CD4-positive, alpha-beta T cell treated with Interleukin-2 at 100 ng/mL for 4 hours (primary cell): ENCODE measurements around the gene ADARB2.
"Not testable (repeated sequence)": the region's sequence is repeated elsewhere in the genome, so short reads cannot be mapped to it uniquely, and the experiment has no call there.

ENCODE experiments used
- DNase-seq: peaks from one replicate; pipeline ENCODE4 v3.0.0-alpha.2; 2020; ENCODE audit warnings: low spot score

ADARB2 gene

GRCh38 chr10:1642600-1643160 is 94.6 kb downstream of the ADARB2 start:
- DNase-seq = no peak

- no peak for DNase-seq
These were observed 95.9 kb downstream of the ADARB2 start for GRCh38 chr10:1641402-1641801.

- no peak for DNase-seq
These were observed 98.4 kb downstream of the ADARB2 start for GRCh38 chr10:1638889-1639419.

- DNase-seq = no peak
These were observed 102.0 kb downstream of the ADARB2 start for GRCh38 chr10:1635340-1635739.

GRCh38 chr10:1634239-1634638 is 103.1 kb downstream of the ADARB2 start:
- no peak for DNase-seq

GRCh38 chr10:1633783-1634182 is 103.5 kb downstream of the ADARB2 start:
- DNase-seq = no peak

- DNase-seq = no peak
These were observed 104.7 kb downstream of the ADARB2 start for GRCh38 chr10:1632596-1632995.

GRCh38 chr10:1632141-1632540 is 105.2 kb downstream of the ADARB2 start:
- DNase-seq = no peak

GRCh38 chr10:1631282-1631681 is 106.0 kb downstream of the ADARB2 start:
- no peak for DNase-seq

GRCh38 chr10:1630304-1630703 is 107.0 kb downstream of the ADARB2 start:
- no peak for DNase-seq

- DNase-seq = no peak
These were observed 107.8 kb downstream of the ADARB2 start for GRCh38 chr10:1629326-1630198.

GRCh38 chr10:1628757-1629156 is 108.6 kb downstream of the ADARB2 start:
- no peak for DNase-seq

GRCh38 chr10:1627945-1628344 is 109.4 kb downstream of the ADARB2 start:
- no peak for DNase-seq

- DNase-seq = no peak
These were observed 110.5 kb downstream of the ADARB2 start for GRCh38 chr10:1626835-1627234.

- DNase-seq = no peak
These were observed 110.9 kb downstream of the ADARB2 start for GRCh38 chr10:1626410-1626809.

GRCh38 chr10:1625731-1626130 is 111.6 kb downstream of the ADARB2 start:
- DNase-seq = no peak

- no peak for DNase-seq
These were observed 112.2 kb downstream of the ADARB2 start for GRCh38 chr10:1625079-1625478.

GRCh38 chr10:1624240-1624639 is 113.1 kb downstream of the ADARB2 start:
- DNase-seq = no peak

- no peak for DNase-seq
These were observed 116.5 kb downstream of the ADARB2 start for GRCh38 chr10:1620803-1621202.

GRCh38 chr10:1617376-1618317 is 119.7 kb downstream of the ADARB2 start:
- DNase-seq = not testable (repeated sequence)

- not testable (repeated sequence) for DNase-seq
These were observed 120.6 kb downstream of the ADARB2 start for GRCh38 chr10:1616701-1617100.
